Right cardiac atrium (tissue), 5 donors: ENCODE results near the gene DPM1. TPM values are rescaled to one million over a fixed set of nuclear protein-coding genes. Genes with fewer than 3 reads are reported as not detected.

Source experiments
- ATAC-seq, 2 donors: fragments of 200-7000 bp; cut with Tn5 transposase; one replicate each; pipeline versions ENCODE4 v1.8.0 to v1.9.1; 2020; ENCODE audit warnings: moderate library complexity in 2 of 2, mild to moderate bottlenecking in 1 of 2
- DNase-seq, 3 donors: peaks; one replicate each; pipeline ENCODE4 v3.0.0-alpha.2; 2020
- H3K27ac ChIP-seq: one replicate; pipeline ENCODE4 v1.5.1; 2013; ENCODE audit warnings: mild to moderate bottlenecking, low read length, control low read depth, moderate library complexity
- H3K27me3 ChIP-seq: one replicate; pipeline ENCODE4 v1.6.1; 2013; ENCODE audit not compliant: control insufficient read depth, insufficient read depth
- H3K4me1 ChIP-seq: one replicate; pipeline ENCODE4 v1.6.1; 2013; ENCODE audit warnings: low read length; ENCODE audit not compliant: control insufficient read depth, insufficient read depth
- H3K4me3 ChIP-seq: one replicate; pipeline ENCODE4 v1.5.1; 2013; ENCODE audit warnings: low read length, control low read depth
- H3K9me3 ChIP-seq: one replicate; pipeline ENCODE4 v1.6.1; 2013; ENCODE audit warnings: low read length; ENCODE audit not compliant: control insufficient read depth
- WGBS: extraction: QIAGEN DNeasy Blood & Tissue Kit; methylation state at CpG from one replicate; pipeline ENCODE4 v1.1.7; 2013; 5-methylcytosine and 5-hydroxymethylcytosine counted together
- intact Hi-C, 4 donors: fragments of 100-400 bp; cut with DNase I; formaldehyde crosslinking; loops; one replicate each; pipeline versions ENCODE4 v1.11.0 to v1.14.0; 2022 to 2023
- polyA plus RNA-seq: library from polyadenylated mRNA; stranded (reverse); fragments of 200-250 nt; gene quantifications from one replicate; pipeline ENCODE4 v1.2.3, GENCODE V29; 2013
- total RNA-seq, 4 donors: library from RNA; stranded (reverse); fragmentation: NEBNext Ultra II Directional; extraction: Animal tissue kit (Norgen Biotek cat#: 25700); gene quantifications; one replicate each; pipeline ENCODE4 v1.2.1, GENCODE V29; 2021
- donor health status: healthy with polysubstance abuse.
- donor health status: DM: no; HTN: yes; CAD: no.
- donor health status: DM: no; HTN: no; CAD: no.
- donor health status: DM: no; HTN: yes; CAD: no; lungs with severe emphysema.
- donor health status: DM: yes; HTN: yes; CAD: no.

The DPM1 gene
- total and polyA plus RNA-seq, 5 donors = 36.1 to 61.2 (median 41.0) TPM

DNA sequence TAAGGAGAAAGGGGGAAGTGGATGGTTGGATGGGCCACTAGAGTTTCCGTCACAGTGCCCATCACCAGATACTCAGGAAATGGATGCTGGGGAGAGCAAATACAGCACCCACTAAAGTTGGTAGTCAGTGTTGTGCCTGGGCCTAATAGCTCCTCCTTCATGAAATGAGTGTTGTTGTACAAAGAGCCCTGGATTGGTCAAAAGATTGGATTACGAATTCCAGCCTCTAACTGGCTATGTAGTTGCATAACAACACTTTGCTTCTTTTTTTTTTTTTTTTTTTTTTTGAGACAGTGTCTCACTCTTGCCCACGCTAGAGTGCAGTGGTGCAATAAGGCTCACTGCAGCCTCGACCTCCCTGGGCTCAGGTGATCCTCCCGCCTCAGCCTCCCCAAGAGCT is 37.2 kb upstream of the DPM1 start:
- Histone ChIP-seq H3K4me3 (no peak overlapping the region), H3K27me3 (no peaks in the 10 kb centered on the region), H3K4me1 (no peaks in the 10 kb centered on the region), H3K9me3 (peaks cover 3% of the 10 kb centered on the region), H3K27ac (no peak overlapping the region)
- WGBS = 76% methylated on average over 5 of the region's 5 CpGs
- DNase-seq (no peak), ATAC-seq (no peak)
- intact Hi-C loops = loop anchor here in 1 of 4 donors (5.0 kb wide), 1 partner anchor 302 kb away; no protein-coding TSS in a partner anchor

DNA sequence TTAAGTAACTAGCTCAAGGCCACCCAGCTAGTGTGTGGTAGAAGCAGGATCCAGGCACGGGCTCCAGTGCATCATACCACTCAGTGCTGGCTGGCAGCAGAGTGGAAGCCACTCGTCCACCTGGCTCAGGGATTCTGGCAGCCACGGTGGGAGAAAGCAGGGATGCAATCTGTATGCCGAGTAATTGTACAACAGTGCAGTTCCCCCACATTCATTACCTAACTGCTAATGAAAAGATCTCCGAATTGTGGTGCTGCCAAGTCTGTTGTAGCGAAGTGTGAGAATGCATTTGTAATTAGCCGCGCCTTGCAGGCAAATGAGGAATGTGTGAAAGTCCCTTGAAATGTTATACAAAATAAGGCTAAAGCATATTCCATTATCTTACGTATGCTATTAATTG is 35.5 kb upstream of the DPM1 start:
- Histone ChIP-seq H3K9me3 (peaks cover 3% of the 10 kb centered on the region), H3K4me3 (no peak overlapping the region), H3K27ac (no peak overlapping the region), H3K4me1 (no peaks in the 10 kb centered on the region), H3K27me3 (no peaks in the 10 kb centered on the region)
- ATAC-seq (no peak), DNase-seq (no peak)
- intact Hi-C loops = no loop called here
- 81% methylated on average over 9 of the region's 9 CpGs for WGBS

DNA sequence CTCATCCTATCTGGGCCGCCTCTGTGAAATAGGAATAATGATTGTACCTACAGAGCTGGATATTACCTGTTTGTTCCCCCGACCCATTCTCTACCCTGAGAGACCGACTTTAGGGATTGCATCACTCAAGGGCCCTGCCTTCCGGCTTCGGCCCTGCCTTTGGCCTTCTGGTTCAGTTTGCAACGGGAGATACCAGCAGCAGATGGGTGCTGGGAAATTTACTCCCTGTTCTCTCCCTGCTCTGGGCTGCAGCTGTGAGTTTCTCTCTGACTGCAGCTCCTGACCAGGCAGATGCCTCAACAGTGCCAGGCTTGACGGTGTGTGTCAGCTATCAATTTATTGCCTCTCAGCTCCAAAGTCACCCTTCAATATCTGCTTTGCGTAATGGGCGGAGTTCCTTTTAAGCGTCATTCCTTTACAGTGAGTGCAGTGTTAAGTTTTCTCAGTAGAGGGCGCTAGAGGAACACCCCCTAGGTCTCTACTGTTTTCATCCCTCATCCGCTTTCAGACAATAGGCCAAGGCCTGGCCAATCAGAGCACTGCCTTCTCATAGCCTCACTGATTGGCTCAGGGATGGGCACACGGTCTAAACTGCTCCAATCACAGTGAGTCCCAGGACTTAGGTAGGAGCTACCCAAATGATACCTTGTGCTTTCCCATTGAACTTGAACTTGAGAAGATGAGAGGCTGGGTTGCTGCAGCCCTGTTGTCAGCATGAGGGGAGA is 34.6 kb upstream of the DPM1 start:
- peak; percentile 63 to 70 for ATAC-seq
- no peaks in the 10 kb centered on the region for H3K27me3 ChIP-seq

DNA sequence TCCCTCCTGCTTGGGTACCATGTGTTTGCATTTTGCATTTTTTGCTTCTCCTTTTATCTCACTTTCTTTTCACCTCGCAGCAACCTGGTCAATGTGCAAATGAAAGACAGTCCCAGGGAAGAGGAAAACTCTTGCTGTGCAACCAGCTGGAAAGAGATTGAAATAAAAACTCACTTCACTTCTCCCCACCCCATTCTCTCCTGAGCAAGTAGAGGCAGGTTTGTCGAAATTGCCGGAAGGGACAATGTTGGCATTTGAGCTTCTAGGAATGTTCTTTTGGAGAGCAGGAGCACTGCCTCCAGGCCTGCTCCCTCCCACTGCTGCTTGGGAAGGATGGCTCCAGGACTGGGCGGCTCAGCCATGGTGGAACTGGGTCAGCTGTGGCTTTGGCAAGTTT is 34.0 kb upstream of the DPM1 start:
- WGBS = 57% methylated on average over 4 of the region's 4 CpGs
- Histone ChIP-seq H3K27ac (no peak overlapping the region), H3K27me3 (no peaks in the 10 kb centered on the region), H3K4me1 (no peaks in the 10 kb centered on the region), H3K9me3 (peaks cover 3% of the 10 kb centered on the region), H3K4me3 (no peak overlapping the region)
- DNase-seq (no peak), ATAC-seq (no peak)
- intact Hi-C loops = no loop called here

More for the DNA sequence above, 34.6 kb upstream of the DPM1 start:
- intact Hi-C loops = no loop called here
- DNase-seq = no peak
- H3K9me3 ChIP-seq = peaks cover 3% of the 10 kb centered on the region
- WGBS = 35% methylated on average over 13 of the region's 13 CpGs
- H3K4me3 ChIP-seq = no peak overlapping the region
- H3K27ac ChIP-seq = no peak overlapping the region
- H3K4me1 ChIP-seq = no peaks in the 10 kb centered on the region

DNA sequence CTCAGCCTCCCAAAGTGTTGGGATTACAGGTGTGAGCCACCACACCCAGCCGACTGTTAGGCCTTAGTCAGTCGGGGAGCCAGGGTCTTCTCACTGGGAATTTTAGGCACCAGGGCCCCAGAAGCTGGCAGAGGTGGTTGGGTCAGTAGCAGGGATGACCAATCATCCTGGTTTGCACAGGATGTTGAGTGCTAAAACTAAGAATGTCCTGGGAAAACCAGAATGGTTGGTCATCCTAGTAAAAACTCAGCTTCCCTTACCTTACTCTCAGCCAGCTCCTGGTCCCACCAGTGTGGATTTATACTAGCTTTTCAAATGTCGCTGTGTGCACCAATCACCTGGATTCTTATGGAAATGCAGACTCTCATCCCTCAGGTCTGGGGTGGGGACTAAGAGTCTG is 32.7 kb upstream of the DPM1 start:
- no peaks in the 10 kb centered on the region for H3K27me3 ChIP-seq
- intact Hi-C loops = no loop called here
- ATAC-seq = no peak
- no peak for DNase-seq
- H3K4me1 ChIP-seq = no peaks in the 10 kb centered on the region
- H3K27ac ChIP-seq = no peak overlapping the region
- WGBS = 84% methylated on average over 3 of the region's 3 CpGs
- H3K9me3 ChIP-seq = peaks cover 3% of the 10 kb centered on the region
- H3K4me3 ChIP-seq = no peak overlapping the region

DNA sequence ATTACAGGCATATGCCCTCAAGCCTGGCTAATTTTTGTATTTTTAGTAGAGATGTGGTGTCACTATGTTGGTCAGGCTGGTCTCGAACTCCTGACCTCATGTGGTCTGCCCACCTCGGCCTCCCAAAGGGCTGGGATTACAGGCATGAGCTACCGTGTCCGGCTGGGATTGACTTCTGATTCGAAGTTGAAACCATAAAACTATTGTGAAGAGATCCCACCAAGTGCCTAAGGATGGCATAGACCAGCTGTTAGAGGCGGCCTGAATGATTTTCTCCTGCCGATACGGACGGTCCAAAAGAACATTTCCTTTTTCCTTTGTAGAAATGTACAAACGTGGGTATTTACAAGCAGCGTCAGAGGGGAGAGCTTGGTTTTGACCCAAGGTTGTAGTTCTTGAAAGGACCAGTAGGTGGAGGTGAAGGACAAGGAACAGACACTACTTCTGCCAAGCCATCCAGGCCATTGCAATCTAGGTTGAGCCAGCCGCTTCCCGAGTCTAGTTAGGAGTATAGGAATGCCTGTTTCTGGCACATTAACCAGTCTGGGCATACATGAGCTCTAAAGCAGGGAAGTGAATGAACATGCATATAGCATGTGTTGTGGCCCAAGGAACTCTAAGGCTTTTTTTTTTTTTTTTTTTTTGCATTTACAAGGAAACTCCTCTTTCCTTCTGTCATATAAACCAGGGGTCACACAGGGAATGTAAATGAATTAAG is 29.3 kb upstream of the DPM1 start:
- DNase-seq = peak in 2 of 3 donors; percentile 51 to 71
- no peaks in the 10 kb centered on the region for H3K27me3 ChIP-seq
- intact Hi-C loops = loop anchor here (2.0 to 10.0 kb wide), 5 partner anchors 319 to 637 kb away; no protein-coding TSS in a partner anchor
- no peaks in the 10 kb centered on the region for H3K9me3 ChIP-seq
- peak; percentile 90 to 92 for ATAC-seq
- no peak overlapping the region for H3K4me3 ChIP-seq
- no peaks in the 10 kb centered on the region for H3K4me1 ChIP-seq
- WGBS = 15% methylated on average over 13 of the region's 13 CpGs
- H3K27ac ChIP-seq = no peak overlapping the region

DNA sequence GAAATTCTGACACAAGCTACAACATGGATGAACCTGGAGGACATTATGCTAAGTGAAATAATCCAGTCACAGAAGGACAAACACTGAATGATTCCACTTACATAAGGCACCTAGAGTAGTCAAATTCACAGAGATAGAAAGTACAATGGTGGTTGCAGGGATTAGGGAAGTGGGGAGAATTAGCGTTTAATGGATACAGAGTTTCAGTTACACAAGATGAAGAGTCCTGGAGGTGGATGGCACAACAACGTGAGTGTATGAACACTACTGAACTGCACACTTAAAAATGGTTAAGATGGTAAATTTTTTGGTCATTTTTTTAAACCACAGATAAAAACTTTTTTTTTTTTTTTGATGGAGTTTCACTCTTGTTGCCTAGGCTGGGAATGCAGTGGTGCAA is 25.0 kb upstream of the DPM1 start:
- no peak overlapping the region for H3K27ac ChIP-seq
- DNase-seq = no peak
- no peaks in the 10 kb centered on the region for H3K4me1 ChIP-seq
- ATAC-seq = no peak
- 59% methylated on average over 2 of the region's 2 CpGs for WGBS
- H3K27me3 ChIP-seq = no peaks in the 10 kb centered on the region
- H3K4me3 ChIP-seq = no peak overlapping the region
- intact Hi-C loops = loop anchor here in 2 of 4 donors (10.0 kb wide), 1 partner anchor 641 kb away; no protein-coding TSS in a partner anchor
- no peaks in the 10 kb centered on the region for H3K9me3 ChIP-seq

DNA sequence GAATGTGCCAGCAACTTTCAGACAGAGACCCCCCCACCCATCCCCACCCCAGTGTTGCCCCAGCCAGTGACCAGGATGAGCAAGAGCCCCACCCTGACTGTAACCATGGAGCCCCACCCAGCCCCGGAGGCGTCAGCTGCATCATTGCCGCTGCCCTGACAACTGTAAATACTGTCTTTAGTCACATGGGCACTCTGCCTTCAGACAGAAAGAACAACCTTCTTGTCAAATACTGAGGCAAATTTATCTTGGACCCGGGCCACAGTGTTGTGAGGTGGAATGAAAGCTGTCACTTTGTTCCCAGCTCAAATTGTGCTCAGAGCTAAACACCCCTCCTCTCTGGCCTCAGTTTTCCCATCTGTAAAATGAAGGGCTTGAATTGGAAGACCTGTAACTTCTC is 24.0 kb upstream of the DPM1 start:
- Histone ChIP-seq H3K9me3 (no peaks in the 10 kb centered on the region), H3K4me1 (no peaks in the 10 kb centered on the region), H3K27ac (no peak overlapping the region), H3K27me3 (no peaks in the 10 kb centered on the region), H3K4me3 (no peak overlapping the region)
- intact Hi-C loops = loop anchor here in 2 of 4 donors (10.0 kb wide), 1 partner anchor 642 kb away; no protein-coding TSS in a partner anchor
- ATAC-seq (peak in 1 of 2 donors; percentile 54), DNase-seq (no peak)
- 15% methylated on average over 4 of the region's 4 CpGs for WGBS

DNA sequence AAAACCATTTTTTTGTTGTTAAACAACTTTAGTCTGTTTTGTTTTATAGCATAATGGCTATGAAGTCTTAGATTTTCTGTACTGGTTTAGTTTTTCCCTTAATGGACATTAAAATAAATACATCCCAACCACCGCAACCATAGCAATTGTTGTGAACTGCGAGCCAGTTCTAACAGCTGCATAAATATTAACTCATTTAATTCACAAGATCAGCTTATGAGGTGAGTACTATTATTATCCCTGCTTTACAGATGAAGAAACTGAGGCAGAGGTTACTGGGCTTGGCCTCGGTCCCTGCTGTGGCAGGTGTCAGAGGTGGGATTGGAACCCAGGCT is 23.3 kb upstream of the DPM1 start:
- DNase-seq = no peak
- 95% methylated on average over 3 of the region's 3 CpGs for WGBS
- intact Hi-C loops = loop anchor here in 2 of 4 donors (10.0 kb wide), 1 partner anchor 643 kb away; no protein-coding TSS in a partner anchor

DNA sequence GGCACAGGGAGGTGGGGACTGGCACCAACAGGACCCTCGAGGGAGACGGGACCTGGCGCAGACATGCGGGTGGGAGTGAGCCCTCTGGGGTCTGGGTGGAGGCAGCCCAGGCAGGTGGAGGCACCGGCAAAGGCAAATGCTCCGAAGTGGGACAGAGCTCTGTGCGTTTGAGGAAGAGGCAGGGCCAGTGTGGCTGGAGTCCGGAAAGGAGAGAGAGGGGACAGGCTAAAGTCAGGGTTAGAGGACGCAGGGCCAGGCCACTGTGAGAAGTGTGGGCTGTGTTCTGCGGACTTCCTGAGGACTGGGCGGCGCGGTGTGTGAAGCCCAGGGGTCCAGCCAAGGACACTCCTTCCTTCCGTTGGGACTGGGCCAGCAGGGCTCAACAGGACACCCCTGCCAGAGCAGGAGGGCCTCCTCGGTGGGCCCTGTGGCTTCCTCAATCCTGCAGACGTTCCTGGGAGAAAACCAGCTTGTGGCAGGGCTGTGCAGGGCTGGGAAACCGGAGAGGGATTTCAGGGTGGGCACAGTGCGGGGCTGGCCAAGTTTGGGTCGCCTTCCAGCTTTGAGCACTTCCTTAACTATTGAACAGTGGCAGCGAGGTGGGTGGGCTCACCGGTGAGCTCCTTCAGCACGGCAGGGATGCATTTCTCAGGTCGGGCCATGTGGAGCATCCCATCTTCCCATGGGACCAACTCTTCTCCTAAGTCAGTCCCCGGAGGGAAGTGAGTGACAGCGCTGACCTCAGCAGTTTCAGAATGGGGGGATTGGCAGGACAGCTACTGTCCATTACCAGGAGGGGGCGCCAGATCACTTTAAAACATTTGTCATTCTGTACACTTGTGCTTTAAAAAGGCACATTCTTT is 22.8 kb upstream of the DPM1 start:
- whole genome bisulfite sequencing = 41% methylated on average over 26 of the region's 26 CpGs
- Histone ChIP-seq H3K9me3 (no peaks in the 10 kb centered on the region), H3K27me3 (no peaks in the 10 kb centered on the region), H3K4me1 (no peaks in the 10 kb centered on the region), H3K27ac (no peak overlapping the region), H3K4me3 (no peak overlapping the region)
- intact Hi-C loops = loop anchor here in 2 of 4 donors (10.0 kb wide), 1 partner anchor 644 kb away; no protein-coding TSS in a partner anchor
- peak; percentile 31 to 34 for ATAC-seq
- DNase-seq = peak in 2 of 3 donors; percentile 52 to 64

More for the DNA sequence above, 23.3 kb upstream of the DPM1 start:
- Histone ChIP-seq H3K27ac (no peak overlapping the region), H3K4me1 (no peaks in the 10 kb centered on the region), H3K27me3 (no peaks in the 10 kb centered on the region), H3K9me3 (no peaks in the 10 kb centered on the region), H3K4me3 (no peak overlapping the region)
- no peak for ATAC-seq
